Amygdala (tissue), 56 donors: ENCODE data around the gene BCAP31.

Experiments
- DNase-seq, 56 donors: peaks; one replicate each; lab custom pipeline; 2025; lab: John Stamatoyannopoulos, UW

BCAP31 gene

GRCh38 chrX:153667281-153667955 lies 56.8 kb downstream of the BCAP31 start:
- DNase-seq: no peak

DNA sequence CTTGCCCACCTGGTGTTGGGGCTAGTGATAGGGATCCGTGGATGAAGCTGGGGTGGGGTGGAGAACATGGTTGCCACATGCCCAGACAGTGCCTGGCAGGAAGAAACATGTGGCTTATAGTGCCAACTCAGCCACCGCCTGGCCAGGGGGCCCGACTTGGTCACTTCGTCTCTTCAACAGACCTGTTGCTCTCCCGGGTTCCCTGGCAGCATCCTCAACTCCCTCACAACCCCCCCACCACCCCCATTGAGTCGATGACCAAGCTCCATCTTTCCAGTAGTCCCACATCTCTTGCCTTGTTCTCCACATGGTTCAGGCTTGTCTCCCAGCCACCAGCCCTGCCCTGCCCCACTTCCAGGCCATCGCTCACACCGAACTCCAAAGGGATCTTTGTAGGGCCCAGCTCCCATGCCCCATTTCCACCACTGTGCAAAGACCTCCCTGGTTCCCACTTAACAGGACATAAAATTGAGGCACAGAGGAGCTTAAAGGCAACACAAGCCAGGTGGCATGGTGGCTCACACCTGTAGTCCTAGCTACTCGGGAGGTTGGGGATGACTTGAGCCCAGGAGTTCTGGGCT lies 58.4 kb downstream of the BCAP31 start:
- no peak for DNase-seq

- DNase-seq: peak in 6 of 56 donors; percentile 6 to 34 (median 18)
Measured at GRCh38 chrX:153662266-153662665, 61.9 kb downstream of the BCAP31 start.

- no peak for DNase-seq
Measured at GRCh38 chrX:153659268-153659667, 64.9 kb downstream of the BCAP31 start.

DNA sequence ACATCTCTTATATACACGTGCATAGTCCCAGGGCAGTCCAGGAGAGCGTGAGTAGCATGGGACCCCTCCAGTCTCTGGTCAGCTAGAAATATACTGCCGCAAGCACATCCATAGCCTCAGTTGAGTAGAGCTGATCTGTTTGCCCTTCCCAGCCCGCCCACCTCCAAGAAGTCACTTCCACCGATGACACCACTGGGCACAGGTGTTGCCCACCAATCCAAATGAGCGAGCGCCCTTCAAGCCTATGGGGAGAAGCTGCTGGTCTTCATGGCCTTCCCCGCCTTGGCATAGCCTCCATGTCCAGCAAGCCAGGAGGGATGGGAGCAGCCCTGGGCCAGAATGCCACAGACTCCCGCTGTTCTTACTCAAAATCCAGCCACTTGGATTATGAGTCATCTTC lies 67.0 kb downstream of the BCAP31 start:
- no peak for DNase-seq

DNA sequence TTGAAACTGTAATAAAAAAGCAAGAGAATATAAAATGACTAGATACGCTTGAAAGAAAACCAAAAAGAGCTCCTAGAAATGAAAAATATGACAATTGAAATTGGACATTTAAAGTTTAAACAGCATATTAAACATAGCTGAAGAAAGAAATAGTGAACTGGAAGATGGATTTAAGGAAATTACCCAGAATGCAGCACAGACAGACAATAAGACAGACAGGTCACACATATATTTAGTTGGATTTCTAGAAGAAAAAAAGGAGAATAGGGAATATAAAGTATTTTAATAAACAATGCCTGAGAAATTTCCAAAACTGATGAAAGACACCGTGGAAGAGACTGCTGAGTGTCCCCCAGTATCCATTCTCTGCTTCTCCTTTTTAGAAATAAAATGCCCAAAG lies 70.6 kb downstream of the BCAP31 start:
- DNase-seq: no peak

DNA sequence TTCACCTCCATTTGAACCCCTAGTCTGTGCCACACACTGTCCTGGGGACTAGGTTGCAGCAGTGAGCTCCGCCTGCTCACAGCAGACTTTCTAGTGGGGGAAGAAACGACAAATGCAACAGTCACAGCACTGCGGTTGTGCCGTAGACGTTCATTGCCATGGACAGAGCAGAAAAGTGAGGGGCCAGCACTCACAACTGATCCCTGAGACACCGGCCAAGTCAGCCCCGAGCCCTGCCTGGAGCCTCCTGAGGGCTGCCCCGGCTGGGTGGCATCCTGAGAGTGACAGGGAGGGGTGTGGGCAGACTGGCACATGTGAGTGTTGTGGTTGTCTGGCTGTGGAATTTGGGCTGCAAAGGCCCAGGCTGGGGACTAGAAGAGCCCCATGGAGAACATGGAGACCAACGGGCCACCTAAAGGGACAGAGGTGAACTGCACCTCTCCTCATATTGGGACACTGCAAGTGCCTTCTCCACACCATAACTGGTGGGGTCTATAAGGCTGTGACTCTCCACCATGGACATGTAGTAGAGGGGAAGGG lies 72.6 kb downstream of the BCAP31 start:
- no peak for DNase-seq

GRCh38 chrX:153650959-153651358 lies 73.2 kb downstream of the BCAP31 start:
- DNase-seq: no peak
